Esophagus mucosa (tissue), 1 donor: Measurements from ENCODE around the gene GXYLT2. TPM values are rescaled to one million over a fixed set of nuclear protein-coding genes. Genes with fewer than 3 reads are reported as not detected.

Source experiments
- ATAC-seq: fragments of 200-7000 bp; cut with Tn5 transposase; one replicate; pipeline ENCODE4 v1.9.1; 2020
- total RNA-seq: library from RNA; stranded (reverse); gene quantifications from one replicate; pipeline ENCODE4 v1.2.4, GENCODE V29; 2023
- donor health status: DM: yes; HTN: yes; CAD: no.

The GXYLT2 gene
- total RNA-seq, 1 donor from 2014 or later, result 2.2 TPM

DNA sequence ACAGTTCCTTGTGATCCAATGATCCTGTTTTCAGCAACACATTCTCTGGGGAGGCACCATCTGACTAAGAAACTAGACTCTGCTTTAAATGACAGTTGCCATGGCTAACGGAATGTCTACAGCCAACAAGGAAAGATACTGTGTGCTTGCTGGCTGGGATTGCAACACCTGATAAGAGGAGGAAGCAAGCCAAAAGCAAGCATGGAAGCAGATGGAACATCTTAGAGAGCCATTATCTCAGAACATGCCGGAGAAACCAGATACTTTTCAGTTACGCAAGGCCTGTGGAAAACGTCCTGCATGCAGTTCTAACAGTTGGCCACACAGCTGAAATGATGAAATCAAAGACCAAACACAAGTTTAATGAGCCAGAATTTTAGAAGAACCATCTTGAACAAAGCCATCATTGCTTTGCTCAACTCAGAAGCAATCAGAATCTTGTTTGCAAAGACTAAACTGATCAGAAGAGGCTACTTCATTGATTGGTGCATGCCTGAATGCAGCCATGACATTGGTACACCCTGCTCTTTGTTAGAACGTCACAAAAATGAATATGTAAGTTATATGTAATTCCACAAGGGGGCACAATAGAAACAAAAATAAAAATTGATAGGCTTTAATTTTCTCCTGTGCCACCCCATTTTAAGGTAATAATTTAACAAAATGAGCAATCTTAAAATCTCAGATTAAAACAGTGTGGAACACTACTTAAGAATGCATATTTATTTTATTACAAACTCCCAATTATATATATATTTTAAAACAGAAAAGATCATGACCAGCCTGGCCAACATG is 50.8 kb downstream of the GXYLT2 start:
- ATAC-seq, result peak; percentile 83

DNA sequence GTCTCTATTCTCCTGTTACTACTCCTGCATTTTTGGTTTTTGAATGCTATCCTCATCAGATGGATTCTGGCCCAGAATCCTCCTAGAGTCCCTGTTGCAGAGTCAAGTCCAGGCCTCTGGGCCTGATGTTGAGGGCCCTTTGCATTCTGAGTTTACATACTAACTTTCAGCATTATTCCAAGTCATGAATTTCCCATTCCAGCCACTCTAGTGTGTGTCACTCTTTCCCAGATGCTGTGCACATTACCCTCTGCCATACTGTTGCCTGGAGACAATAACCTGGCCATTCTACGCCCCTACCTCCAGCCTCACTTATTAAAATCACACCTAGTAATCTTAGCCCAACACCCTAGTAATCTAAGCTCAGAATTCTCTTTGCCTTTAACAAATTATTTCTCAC is 53.4 kb downstream of the GXYLT2 start:
- ATAC-seq, result no peak

DNA sequence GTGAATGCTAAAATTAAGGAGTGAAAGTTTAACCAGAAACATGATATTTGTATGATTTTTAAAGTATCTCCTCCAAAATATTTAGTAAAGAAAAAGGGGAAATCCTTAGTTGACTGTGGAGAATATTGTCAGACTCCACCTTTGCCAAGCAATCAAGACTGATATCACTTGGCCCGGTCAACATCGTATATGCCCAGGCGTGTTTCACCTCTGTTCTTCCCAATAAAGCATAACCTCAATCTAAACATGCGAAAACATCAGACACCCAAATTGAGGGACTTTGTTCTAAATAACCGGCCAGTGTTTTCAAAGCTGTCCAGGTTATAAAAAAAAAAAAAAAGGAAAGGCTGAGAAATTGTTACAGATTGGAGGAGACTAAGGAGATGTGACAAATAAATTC is 54.6 kb downstream of the GXYLT2 start:
- ATAC-seq, result no peak

DNA sequence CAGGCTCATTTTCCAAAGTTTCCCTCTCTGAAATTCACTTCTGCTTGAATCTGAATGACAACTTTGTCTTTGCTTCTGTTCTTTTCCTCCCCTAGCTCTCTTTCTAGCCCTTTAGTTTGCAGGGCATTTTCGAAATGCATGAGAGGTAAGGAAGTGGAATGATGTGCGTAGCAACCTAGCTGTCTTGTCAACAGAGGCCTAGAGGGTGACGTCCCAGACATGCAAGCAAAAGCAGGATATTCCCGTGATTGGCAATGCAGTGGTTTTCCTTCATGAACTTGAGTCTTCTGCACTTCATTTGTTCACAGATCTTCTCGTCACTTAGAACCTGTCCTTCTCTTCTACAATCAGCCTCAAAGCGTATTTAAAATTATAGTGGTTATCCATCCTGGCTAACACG is 56.9 kb downstream of the GXYLT2 start:
- ATAC-seq, result no peak

DNA sequence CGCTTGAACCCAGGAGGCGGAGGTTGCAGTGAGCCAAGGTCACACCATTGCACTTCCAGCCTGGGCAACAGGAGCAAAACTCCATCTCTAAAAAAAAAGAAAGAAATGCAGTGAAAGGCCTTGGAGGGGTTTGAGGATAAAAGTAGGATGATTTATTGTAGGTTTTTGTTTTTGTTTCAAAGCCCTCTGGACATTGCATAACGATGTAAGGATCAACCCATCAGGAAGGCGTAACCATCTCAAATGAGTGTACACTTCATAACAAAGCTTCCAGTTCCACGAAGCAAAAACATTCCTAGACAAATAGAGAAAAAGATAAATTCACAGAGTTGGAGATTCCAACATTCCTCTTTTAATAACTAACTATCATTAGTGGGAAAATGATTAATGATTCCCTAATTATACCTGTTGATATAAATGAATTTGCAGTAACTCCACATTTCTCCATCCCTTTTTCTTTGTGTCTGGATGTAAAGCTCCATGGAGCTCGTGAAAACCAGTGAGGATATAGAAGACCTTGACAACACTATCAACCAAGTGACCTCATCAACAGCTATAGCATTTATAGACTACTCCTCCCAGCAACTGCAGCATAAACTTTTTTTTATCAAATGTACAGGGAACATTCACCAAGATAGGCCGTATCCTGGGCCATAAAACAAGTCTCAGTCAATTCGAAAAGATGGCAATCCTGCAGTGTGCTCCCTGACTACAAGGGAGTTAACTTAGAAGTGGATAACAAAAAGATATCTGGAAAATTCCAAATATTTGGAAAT is 60.1 kb downstream of the GXYLT2 start:
- no peak for ATAC-seq

DNA sequence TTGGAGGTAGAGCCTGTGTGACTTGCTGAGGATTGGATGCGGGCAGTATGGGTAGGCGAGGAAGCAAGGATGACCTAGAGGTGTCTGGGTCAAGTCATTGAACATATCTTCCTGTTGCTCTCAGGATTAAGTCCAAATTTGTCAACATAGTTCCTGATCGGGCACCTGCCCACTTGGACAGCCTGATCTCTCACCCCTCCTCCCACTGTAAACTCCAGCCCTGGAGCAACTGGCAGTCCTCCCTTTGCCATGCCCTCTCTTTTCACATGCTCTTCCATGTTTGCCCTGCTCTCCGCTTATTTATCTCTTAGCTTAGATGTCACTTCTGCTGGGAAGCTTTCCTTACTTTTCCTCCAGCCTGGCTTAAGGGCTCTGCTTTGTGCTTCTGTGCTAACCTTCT is 61.2 kb downstream of the GXYLT2 start:
- ATAC-seq, result no peak

DNA sequence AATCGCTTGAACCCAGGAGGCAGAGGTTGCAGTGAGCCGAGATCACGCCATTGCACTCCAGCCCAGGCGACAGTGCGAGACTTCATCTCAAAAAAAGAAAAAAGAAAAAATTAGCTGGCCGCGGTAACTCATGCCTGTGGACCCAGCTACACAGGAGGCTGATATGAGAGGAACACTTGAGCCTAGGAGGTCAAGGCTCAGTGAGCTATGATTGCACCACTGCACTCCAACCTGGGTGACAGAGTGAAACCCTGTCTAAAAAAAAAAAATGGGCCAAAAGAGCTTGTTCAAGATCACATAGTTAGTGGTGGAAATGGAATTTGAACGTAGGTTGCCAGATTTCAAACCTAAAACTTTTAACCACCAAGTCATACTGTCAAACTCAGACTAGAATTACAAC is 62.5 kb downstream of the GXYLT2 start:
- ATAC-seq, result no peak

DNA sequence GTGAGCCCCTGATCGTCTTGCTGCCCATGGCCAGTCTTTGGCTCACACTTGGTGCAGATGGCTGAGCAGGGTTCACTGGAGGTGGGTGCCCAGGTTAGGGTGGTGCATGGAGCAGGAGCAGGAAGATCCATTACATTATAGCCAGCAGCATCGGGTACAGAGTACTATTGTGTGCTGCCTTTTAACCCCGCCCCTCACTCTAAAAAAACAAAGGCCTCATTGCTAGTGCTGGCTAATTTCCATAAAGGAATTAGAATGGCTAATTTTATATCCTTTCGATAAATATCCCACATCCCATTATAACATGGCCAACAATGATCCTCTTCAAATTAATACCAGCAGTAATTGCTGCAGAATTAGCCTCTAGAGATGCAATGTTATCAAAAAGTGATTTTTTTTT is 63.0 kb downstream of the GXYLT2 start:
- no peak for ATAC-seq

DNA sequence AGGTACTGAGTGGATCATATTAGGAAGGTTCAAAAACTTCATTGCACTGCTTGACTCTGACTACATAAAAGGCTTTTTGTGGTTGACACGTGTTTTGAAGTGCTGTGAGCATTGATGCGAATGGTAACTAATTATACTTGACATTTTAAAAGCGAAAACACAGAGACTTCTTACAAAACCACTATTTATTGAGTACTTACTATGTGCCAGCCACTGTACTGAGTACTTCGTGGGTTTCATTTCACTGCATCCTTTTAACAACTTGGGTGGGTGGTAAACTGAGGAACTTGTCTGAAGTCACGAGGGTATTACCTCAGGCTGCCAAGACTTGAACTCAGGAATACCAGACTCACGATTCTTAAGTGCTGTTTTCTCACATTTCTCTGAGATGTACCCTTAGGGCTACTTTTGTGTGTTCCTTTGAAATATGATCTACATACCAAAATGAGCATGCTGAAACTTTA is 63.4 kb downstream of the GXYLT2 start:
- no peak for ATAC-seq

DNA sequence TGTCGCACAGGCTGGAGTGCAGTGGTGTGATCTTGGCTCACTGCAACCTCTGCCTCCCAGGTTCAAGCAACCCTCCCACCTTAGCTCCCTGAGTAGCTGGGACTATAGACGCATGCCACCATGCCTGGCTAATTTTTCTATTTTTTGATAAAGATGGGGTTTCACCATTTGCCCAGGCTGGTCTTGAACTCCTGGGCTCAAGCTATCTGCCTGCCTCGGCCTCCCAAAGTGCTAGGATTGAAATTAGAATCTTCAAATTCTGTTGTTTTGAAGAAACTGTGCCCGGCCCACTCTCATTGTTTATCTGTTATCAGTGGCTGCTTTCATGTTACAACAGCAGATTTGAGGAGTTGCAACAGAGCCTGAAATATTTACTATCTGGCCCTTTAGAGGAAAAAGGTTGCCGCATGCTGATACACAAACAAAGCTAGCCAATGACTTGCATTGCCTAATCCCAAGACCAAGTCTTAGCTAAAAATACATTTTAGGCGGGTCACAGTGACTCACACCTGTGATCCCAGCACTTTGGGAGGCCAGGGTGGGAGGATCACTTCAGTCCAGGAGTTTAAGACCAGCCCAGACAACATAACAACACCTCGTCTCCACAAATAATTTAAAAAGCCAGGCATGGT is 65.6 kb downstream of the GXYLT2 start:
- ATAC-seq, result no peak

DNA sequence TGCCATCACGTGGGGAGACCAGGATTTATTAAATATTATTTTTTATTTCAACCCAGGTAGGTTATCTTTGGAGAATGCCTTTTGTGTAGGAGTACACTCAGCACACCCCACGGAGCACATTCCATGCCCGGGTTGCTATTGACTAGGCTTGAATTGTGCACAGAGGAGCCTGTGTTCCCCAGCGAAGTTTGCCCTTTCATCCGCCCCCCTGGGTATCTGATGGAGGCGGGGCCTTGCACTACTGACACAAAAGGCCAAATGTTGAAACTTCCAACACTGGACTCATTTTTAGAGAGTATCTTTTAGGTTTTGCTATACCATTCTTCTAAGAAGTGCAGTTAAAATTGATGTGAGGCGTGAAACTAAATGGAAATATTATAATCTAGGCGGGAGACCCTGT is 69.5 kb downstream of the GXYLT2 start:
- ATAC-seq, result no peak

DNA sequence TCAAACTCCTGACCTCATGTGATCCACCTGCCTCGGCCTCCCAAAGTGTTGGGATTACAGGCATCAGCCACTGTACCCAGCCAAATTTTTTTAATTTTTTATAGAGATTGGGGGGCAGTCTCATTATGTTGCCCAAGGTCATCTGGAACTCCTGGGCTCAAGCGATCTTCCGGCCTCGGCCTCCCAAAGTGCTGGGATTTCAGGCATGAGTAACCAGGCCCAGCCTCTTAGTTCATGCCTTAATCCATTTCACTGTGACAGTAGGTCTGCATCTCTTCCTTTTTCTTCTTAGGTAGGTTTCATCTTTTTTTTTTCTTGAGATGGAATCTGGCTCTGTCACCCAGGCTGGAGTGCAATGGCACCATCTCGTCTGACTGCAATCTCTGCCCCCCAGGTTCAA is 71.5 kb downstream of the GXYLT2 start:
- ATAC-seq, result no peak

DNA sequence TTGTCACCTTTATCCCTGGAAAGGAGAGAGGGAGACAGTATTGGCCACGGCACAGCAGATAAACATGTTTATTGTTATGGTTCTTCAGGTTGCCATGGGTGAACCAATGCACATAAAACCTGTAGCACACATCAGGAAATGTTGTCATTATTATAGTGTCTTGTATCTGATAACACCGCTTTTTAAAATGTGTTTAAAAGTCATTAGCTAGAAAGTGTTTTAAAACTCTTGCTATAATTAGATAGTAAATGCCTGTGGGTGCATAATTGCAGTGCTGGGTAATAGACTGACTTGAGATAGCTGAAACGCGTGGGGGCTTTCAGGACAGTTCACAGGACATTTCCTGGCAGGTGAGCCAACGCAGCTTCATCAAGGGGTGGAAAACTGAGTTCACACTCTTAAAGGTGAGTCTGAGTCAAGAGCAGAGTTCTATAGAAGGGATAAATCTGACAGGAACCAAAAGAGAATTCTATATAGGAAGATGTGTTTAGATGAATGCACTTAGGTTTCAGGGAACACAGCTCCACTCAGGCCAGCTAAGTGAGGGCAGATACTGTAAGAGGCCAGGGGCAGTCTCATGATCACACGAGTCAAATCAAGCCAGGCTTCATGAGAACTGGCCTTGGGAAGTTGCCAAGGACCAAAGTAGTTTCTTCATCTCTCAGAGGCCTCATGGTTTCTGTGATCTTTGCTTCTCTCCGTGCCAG is 73.1 kb downstream of the GXYLT2 start:
- ATAC-seq, result no peak

DNA sequence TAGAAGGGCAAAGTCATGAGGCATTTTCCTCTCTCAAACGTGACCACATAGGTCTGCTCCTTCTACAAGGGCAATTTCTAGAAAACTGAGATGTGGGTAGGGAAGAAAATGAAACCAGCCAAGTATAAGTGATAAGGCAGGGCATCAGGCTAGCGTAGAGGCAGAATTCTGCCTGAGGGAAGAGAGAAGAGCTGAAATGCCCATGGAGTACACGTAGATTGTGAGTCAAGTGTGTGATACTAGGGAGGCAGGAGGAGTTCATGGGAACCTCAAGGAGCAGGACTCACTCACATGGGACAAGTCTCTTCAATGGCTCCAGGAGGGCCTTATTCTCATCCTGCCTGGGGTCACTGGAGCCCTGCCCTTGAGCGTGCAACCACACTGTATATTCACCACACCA is 73.9 kb downstream of the GXYLT2 start:
- ATAC-seq, result no peak

DNA sequence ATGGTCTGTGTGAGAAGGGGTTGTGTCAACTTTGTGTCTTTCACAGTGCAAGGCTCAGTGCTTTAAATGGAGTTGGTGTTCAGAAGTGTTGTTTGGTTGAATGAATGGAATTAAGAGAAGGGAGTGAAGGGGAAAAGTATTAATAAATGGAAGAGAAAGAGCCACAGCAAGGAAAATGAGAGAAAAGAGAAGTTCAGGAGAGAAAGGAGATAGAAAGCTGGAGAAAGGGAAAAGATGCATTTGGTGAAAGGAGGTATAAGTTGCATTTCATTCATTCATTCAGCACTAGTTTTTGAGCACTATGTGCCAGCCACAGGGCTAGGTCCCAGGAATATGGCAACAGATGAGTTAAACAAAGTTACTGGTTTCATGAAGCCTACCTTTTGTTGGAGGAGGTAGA is 74.5 kb downstream of the GXYLT2 start:
- no peak for ATAC-seq

DNA sequence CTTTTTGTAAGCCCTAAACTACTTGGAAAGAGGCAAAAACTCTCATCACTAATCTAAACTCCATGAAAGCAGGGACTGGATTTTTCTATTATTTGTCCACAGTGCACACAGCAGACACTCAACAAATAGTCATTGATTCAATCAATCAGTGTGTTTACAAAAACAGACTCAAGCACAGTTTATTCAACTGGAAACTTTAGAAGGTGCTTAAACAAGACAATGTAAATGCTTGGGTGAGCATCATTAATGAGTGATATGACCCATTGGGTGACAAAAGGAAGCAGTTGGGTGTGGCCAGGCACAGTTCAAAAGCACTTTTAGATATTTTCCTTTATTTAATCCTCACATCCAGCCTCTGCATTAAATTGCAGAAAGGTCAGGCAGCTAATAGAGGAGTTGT is 76.8 kb downstream of the GXYLT2 start:
- no peak for ATAC-seq

DNA sequence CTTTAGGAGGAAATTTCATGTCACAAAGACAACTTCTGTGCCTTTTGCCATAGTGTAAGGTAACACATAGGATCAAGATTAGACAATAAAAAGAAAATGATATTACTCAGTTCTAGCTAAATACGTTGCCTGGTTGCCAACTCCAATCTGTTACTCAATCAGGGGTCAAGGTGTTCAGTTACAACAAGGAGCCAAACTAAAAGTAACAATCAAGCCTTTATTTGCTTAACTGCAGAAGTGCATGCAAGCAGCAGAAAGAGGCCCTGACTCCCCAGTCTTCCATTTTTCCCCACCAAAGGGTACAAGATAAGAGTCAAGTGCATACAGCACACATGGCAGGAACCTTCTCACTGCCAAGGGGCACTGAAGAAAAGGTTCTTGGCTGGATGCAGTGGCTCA is 80.4 kb downstream of the GXYLT2 start:
- no peak for ATAC-seq

DNA sequence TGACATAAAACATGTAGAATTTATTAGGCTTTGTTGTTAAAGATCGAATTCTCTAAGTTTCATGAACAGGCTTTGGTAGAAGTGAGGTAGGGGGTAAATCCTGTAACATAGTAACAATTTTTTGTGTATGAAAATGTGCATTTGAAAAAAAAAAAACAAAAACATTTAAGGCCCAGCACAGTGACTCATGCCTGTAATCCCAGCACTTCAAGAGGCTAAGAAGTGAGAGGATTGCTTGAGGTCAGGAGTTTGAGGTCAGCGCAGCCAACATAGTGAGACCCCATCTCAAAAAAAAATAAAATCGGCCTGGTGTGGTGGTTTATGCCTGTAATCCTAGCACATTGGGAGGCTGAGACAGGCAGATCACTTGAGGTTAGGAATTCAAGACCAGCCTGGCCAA is 81.9 kb downstream of the GXYLT2 start:
- no peak for ATAC-seq

DNA sequence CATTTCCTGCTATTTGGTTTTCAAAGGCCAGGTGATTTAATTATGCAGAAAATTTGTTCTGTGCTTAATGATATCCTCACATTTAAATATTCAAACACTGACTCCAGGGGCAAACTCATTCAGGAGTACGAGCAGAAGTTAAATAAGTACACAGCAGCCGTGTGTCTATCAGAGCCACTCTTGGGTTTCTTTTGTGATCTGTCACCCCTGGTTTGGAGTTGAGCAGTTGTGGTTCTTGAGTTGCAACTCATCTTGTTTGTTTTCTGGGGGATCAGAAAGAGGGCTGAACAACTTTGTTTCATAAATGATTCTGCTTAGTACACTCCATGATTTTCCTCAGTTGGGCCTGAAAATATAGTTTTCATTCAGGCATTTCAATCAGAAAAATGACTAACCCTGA is 83.1 kb downstream of the GXYLT2 start:
- no peak for ATAC-seq

DNA sequence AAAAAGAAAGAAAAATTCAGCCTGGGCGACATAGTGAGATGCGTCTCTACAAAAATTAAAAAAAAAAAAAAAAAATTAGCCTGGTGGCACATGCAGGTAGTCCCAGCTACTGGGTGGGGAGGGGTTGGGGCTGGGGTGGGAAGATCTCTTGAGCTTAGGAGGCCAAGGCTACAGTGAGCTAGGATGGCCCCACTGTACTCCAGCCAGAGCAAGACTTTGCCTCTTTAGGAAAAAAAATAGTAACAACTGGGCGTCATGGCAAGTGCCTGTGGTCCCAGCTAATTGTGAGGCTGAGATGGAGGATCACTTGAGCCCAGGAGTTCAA is 84.8 kb downstream of the GXYLT2 start:
- no peak for ATAC-seq

DNA sequence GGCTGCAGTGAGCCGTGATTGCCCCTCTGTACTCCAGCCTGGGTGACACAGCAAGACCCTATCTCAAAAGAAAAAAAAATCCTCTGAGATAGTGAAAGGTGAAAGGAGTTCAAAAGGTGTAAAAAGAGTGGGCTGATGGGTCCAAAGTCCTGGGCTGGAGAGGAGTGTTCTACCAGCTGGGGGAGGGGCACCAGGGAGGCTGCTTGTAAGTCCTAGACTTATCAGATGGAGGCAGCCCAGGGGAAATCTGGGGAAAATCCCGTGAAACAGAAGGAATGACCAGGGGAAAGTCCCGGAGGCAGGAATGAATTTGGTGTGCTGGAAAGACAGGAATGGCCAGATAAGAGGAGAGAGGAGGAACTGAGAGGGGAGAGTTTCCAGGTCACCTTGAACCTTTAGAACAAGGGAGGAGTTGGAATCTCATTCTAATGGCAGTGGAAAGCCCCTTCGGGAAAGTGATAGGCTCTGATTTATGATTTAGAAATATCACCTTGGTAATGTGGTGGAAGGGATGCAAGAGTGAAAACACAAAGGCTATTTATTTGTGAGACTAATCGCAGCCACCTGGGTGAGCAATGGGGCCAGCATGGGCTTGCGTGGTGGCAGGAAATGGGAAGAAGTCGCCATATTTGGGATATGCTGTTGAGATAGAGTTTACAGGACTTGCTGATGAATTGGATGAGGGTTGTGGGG is 85.3 kb downstream of the GXYLT2 start:
- ATAC-seq, result peak; percentile 31

DNA sequence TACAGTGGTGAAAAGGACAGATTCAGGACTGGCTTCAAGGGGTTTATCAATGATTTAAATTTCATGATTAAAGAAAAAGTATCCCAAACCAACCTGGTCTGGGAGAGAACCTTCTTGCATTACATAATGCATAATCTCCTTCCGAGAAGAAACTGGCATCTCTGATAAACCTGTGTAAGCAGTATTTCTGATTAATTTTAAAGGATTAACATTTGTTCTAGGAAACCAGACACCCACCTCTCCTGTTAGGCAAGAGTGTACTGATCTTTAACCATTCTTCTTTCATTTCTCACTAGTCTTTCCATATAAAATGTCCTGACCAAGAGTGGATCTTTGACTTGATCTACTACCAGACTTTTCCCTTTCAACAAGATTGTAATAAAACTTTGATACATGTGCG is 85.9 kb downstream of the GXYLT2 start:
- peak; percentile 59 for ATAC-seq

DNA sequence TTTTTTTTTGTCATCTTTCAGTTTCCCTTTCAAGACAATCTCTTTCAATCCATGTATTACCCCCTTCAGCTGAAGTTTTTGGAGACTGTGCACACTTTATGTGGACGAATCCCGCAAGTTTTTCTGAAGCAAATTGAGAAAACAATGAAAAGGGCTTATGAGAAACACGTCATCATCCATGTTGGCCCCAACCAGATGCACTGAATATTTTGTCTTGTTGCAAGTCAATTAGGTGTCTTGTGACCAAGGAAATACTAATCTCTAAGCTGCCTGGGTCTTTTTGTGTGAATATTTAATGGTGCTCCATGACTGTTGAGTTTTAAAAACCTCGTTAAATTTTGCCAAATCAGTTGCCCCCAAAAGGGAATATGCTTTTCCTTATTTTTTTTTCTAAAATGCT is 87.1 kb downstream of the GXYLT2 start:
- ATAC-seq, result no peak
